SK-N-MC (cell line): ENCODE measurements around the gene FGFR3.

ENCODE experiments used
- EZH2 ChIP-seq: fragments of 200-600 bp; sonication (generic); IDR thresholded peaks from one replicate; pipeline ENCODE4 v1.6.1; 2017; ENCODE audit warnings: antibody characterized with exemption
- FOXP2 ChIP-seq: optimal IDR thresholded peaks from 2 replicates; pipeline ENCODE3; 2011; ENCODE audit warnings: mild to moderate bottlenecking, moderate library complexity; ENCODE audit not compliant: insufficient read depth; ENCODE audit errors: extremely low read length, control extremely low read depth

DNA sequence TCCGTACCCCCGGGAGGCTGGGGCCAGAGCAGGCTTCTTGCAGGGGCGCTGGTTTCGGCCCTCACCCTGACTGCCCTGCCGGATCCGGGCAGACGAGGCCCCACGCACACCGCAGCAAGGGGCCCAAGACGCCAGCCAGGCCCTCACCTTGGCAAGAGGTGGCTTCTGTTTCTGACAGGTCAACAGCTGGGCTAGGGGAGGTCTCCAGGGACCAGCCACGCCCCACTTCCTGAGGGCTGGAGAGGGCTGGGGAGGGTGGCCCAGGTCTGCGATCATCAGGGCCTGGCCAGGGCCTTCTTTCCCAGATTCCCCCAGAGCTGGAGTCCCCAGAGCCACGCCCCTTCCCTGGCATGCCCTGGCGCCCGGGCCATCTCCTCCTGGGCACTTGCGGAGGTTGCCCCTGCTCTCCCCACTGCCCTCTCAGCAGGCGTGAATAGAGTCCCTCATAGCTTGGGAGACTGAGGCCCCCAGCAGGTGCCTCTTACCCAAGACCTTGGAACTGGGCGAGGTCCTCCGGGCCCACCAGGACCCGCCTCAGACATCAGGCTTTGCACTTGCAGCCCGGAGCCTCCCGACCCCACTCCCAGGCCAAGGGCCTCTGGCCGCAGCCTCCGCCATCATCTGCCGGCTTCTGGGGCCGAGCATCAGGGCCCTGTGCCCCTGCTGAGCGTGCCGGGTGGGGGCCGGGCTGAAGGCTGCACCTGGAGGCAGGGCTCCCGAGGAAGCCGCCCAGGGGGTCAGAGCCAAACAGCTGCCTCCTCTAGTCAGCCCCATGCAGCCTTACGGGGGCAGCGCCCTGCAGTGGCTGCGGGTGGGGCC is 6.3 kb upstream of the FGFR3 start:
- no peak for TF ChIP-seq EZH2
- no peak for TF ChIP-seq FOXP2
